ENCODE measurements around the gene KPNA6.

GRCh38 chr1:32111789-32112188, 3.9 kb downstream of the KPNA6 start:
- no peak for TF ChIP-seq EZH2 (IDR thresholded peaks at IDR 0.05)
- no peak for TF ChIP-seq POLR2AphosphoS5 (IDR thresholded peaks at IDR 0.05; ENCODE audit: borderline replicate concordance, low read depth, low read length)

Data from SK-N-MC (cell line).